GM12874 (cell line): ENCODE measurements around the gene AGL.

Experiments
- TF ChIP-seq, protein P1 (sequence below): IDR thresholded peaks from 2 replicates; pipeline ENCODE4 v1.5.1; 2011; ENCODE audit warnings: low read depth, mild to moderate bottlenecking, control low read depth, low read length, moderate library complexity; ENCODE audit not compliant: insufficient read depth

AGL gene

DNA sequence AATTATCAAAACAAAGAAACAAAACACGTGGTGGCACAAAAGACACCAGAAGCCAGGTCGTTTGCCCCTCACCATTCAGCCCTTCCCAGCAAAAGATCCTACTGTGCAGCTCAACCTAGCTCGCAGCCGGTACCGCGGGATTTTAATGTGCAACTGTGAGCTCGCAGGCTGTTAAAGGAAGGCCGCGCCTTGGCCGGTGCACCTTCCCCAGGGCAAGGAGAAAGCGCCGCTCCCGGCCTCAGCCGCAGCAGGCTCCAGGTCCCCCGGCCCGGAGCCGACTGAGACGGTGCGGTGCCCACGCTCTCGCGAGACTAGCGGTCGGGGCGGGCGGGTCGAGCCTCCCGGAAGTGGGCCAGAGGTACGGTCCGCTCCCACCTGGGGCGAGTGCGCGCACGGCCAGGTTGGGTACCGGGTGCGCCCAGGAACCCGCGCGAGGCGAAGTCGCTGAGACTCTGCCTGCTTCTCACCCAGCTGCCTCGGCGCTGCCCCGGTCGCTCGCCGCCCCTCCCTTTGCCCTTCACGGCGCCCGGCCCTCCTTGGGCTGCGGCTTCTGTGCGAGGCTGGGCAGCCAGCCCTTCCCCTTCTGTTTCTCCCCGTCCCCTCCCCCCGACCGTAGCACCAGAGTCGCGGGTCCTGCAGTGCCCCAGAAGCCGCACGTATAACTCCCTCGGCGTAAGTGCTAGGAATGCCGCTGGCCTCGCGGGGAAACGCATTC, at the start of gene AGL:
Gene AGL (plus strand): TSS at position 618 of the 715 bp plus-strand sequence. CDS start 682 bp downstream, outside the sequence.
- TF ChIP-seq, protein P1, sequence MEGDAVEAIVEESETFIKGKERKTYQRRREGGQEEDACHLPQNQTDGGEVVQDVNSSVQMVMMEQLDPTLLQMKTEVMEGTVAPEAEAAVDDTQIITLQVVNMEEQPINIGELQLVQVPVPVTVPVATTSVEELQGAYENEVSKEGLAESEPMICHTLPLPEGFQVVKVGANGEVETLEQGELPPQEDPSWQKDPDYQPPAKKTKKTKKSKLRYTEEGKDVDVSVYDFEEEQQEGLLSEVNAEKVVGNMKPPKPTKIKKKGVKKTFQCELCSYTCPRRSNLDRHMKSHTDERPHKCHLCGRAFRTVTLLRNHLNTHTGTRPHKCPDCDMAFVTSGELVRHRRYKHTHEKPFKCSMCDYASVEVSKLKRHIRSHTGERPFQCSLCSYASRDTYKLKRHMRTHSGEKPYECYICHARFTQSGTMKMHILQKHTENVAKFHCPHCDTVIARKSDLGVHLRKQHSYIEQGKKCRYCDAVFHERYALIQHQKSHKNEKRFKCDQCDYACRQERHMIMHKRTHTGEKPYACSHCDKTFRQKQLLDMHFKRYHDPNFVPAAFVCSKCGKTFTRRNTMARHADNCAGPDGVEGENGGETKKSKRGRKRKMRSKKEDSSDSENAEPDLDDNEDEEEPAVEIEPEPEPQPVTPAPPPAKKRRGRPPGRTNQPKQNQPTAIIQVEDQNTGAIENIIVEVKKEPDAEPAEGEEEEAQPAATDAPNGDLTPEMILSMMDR = no peak

DNA sequence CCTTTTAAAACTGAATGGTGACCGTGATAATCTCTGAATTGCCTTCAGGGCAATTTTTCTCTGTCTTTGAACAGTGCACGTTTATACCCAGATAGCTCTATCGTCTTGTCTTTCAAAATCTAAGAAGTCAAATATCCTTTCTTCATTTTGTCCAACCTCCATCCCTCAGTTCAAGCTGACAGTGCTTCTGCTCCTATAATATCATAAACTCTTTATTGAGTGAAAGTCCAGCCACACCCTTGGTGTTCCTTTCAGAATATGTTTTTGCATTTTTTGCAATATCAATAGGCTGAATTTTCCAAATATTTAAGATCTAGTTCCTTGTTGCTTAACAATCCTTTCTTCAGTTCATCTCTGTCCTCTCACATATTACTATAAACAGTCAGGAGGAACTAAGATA, 48.6 kb upstream of the AGL start:
- TF ChIP-seq, protein P1 = no peak

DNA sequence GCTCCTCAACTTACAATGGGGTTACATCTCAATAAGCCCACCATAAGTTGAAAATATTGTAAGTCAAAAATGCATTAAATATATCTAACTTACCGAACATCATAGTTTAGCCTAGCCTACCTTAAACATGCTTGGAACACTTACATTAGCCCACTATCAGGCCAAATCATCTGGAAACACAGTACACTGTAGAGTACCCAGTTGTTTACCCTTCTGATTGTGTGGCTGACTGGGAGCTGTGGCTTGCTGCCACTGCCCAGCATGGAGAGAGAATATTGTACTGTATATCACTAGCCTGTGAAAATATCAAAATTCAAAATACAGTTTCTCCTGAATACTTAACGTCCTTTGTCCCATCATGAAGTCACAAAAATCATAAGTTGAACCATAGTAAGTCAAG, 43.3 kb upstream of the AGL start:
- TF ChIP-seq, protein P1 = no peak

DNA sequence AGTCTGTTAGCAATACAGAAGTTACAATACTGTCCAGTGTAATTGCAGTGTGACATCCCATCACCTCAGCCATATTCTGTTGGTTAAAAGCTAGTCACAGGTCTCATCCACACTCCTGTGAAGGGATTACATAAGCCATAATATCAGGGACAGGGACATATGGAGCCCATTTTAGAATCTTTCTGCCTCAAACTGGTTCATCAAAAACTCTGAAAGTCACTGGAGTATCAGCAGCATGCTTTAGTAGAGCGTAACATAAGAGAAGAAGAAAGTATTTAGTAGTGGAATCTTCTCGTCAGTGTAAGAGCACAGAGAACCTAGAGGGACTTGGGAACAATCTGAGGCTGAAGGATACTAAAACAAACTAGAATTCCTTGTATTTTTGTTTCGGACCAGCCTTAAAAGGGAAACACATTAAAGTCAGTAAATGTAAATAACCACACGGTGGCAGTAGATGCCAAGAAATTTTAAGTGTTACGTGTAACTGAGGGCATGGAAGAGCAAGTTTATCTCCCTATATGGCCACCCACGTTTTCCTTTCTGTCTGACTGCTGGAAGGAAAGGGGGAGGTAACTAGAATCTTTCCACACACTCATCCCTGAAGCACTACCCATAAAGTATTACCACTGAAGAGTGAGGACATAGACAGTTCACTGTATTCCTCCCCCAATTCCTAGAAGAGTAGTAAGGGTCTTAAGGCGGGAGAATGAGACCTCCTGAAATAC, 41.6 kb upstream of the AGL start:
- TF ChIP-seq, protein P1 = peak; percentile 19; the same call in 1 of the 2 replicates

DNA sequence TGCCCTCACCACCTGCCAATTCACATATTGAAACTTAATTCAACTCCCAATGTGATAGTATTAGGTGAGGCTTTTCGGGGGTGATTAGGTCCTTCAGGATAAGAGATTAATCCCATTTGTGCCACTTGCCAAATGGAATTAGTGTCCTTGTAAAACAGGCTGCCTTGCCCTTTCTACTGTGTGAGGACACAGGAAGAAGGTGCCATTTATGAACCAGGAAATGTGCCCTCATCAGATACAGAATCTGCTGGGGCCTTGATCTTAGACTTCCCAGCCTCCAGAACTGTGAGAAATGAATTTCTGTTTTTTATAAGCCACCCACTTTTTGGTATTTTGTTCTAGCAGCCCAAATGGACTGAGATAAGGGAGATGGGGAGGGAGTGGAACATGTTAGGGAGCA, 39.1 kb upstream of the AGL start:
- TF ChIP-seq, protein P1 = no peak

DNA sequence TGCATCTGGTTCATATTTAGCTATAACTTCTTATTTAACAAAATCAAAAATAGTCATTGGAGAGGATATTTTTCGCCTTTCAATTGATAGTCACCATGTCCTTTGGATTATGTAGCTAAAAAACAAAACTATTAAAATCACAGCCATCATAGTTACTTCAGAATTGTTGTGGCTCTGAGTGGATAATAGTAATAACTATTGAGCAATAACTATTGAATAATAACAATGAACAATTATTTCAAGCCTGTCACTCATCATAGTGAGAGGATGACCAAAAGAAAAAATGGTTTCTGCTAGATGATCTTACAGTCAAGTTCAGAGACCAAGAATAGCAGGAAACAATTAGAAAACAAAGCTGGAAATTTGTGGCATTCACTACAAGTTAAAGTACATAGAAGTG, 38.4 kb upstream of the AGL start:
- TF ChIP-seq, protein P1 = no peak

DNA sequence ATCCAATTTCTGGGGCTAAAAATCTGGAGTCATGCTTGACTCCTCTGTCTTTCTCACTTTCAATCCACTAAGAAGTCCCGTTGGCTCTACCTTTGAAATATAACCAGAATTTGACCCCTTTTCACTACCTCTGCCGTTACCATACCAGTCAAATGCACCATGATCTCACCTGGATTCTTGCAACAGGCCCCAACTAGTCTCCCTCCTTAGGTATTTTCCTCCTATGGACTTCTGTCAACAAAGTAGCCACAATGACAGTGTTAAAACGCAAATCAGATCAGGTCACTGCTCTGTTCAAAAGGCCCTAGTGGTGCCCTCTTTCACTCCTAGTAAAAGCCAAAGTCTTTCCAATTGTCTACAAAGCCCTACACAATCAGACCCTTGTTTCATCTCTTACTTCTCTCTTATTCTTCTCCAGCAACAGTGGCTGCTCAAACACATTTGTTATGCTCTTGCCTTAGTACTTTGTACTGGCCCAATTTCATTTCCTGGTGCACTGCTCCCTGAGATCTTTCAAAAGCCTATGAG, 35.7 kb upstream of the AGL start:
- TF ChIP-seq, protein P1 = no peak
